Right atrium auricular region (tissue), 2 donors: ENCODE results near the gene BABAM2. TPM values are rescaled to one million over a fixed set of nuclear protein-coding genes. Genes with fewer than 3 reads are reported as not detected.
"Not testable (repeated sequence)": the region's sequence is repeated elsewhere in the genome, so short reads cannot be mapped to it uniquely, and the experiment has no call there.

ENCODE experiments used
- DNase-seq: peaks from one replicate; pipeline ENCODE4 v3.0.0-alpha.2; 2019; ENCODE audit warnings: low spot score
- H3K27ac ChIP-seq, 2 donors: fragments of 200-600 bp; sonication (generic); 1 replicate in 1 of 2; 2 replicates in 1 of 2; pipeline ENCODE4 v1.5.1; 2016 to 2019
- H3K27me3 ChIP-seq, 2 donors: fragments of 200-600 bp; sonication (generic); one replicate each; pipeline versions ENCODE4 v1.5.1 to v1.6.0; 2017 to 2019
- H3K36me3 ChIP-seq: fragments of 200-600 bp; sonication (generic); one replicate; pipeline ENCODE4 v1.5.1; 2016
- H3K4me1 ChIP-seq, 2 donors: fragments of 200-600 bp; sonication (generic); one replicate each; pipeline versions ENCODE4 v1.5.1 to v1.6.0; 2017 to 2019
- H3K4me3 ChIP-seq, 2 donors: fragments of 200-600 bp; sonication (generic); 1 replicate in 1 of 2; 2 replicates in 1 of 2; pipeline ENCODE4 v1.5.1; 2017 to 2019; ENCODE audit warnings: mild to moderate bottlenecking in 1 of 2, moderate library complexity in 1 of 2
- H3K9me3 ChIP-seq, 2 donors: fragments of 200-600 bp; sonication (generic); one replicate each; pipeline ENCODE4 v1.5.1; 2019
- CTCF ChIP-seq, 2 donors: fragments of 200-600 bp; sonication (generic); IDR thresholded peaks; one replicate each; pipeline ENCODE4 v1.5.1; 2019; ENCODE audit warnings: antibody characterized with exemption in 2 of 2
- total RNA-seq, 2 donors: library from RNA; depleted of rRNA; stranded (reverse); fragments of >200 nt; gene quantifications; one replicate each; pipeline ENCODE4 v1.1.0, GENCODE V29; 2016

The BABAM2 gene
- total RNA-seq, 2 donors from 2014 or later = 58.8 to 60.6 TPM

- no peak for TF ChIP-seq CTCF (IDR thresholded peaks at IDR 0.05)
- Histone ChIP-seq H3K4me3 (no peak overlapping the region), H3K27me3 (no peaks in the 10 kb centered on the region), H3K4me1 (no peaks in the 10 kb centered on the region), H3K36me3 (no peaks in the 10 kb centered on the region), H3K9me3 (peaks cover 0 to 7% of the 10 kb centered on the region in 2 donors), H3K27ac (no peak overlapping the region)
- DNase-seq = no peak
Measured at GRCh38 chr2:27856956-27857355, 33.6 kb upstream of the BABAM2 start.

GRCh38 chr2:27857417-27858172, 32.9 kb upstream of the BABAM2 start:
- no peak for DNase-seq
- no peak for TF ChIP-seq CTCF (IDR thresholded peaks at IDR 0.05)

GRCh38 chr2:27860111-27860510, 30.4 kb upstream of the BABAM2 start:
- no peaks in the 10 kb centered on the region for H3K4me1 ChIP-seq
- no peaks in the 10 kb centered on the region for H3K36me3 ChIP-seq
- no peaks in the 10 kb centered on the region for H3K27me3 ChIP-seq
- no peak for DNase-seq
- H3K4me3 ChIP-seq = no peak overlapping the region
- TF ChIP-seq CTCF (IDR thresholded peaks at IDR 0.05) = no peak
- peaks cover 0 to 7% of the 10 kb centered on the region in 2 donors for H3K9me3 ChIP-seq
- H3K27ac ChIP-seq = no peak overlapping the region

More at GRCh38 chr2:27857417-27858172, 32.9 kb upstream of the BABAM2 start:
- no peaks in the 10 kb centered on the region for H3K36me3 ChIP-seq
- H3K27ac ChIP-seq = no peak overlapping the region
- no peaks in the 10 kb centered on the region for H3K4me1 ChIP-seq
- no peak overlapping the region for H3K4me3 ChIP-seq
- H3K27me3 ChIP-seq = no peaks in the 10 kb centered on the region
- peaks cover 0 to 7% of the 10 kb centered on the region in 2 donors for H3K9me3 ChIP-seq

GRCh38 chr2:27863146-27863545, 27.4 kb upstream of the BABAM2 start:
- H3K4me3 ChIP-seq = no peak overlapping the region
- no peaks in the 10 kb centered on the region for H3K4me1 ChIP-seq
- H3K9me3 ChIP-seq = peaks cover 0 to under 1% of the 10 kb centered on the region in 2 donors
- no peak for TF ChIP-seq CTCF (IDR thresholded peaks at IDR 0.05)
- no peaks in the 10 kb centered on the region for H3K36me3 ChIP-seq
- DNase-seq = no peak
- H3K27me3 ChIP-seq = no peaks in the 10 kb centered on the region
- H3K27ac ChIP-seq = no peak overlapping the region

GRCh38 chr2:27863955-27864354, 26.6 kb upstream of the BABAM2 start:
- not testable (repeated sequence) for H3K27ac ChIP-seq, H3K36me3 ChIP-seq, H3K4me1 ChIP-seq, DNase-seq, H3K27me3 ChIP-seq, H3K9me3 ChIP-seq, H3K4me3 ChIP-seq

- Histone ChIP-seq H3K27me3 (no peaks in the 10 kb centered on the region), H3K4me1 (no peaks in the 10 kb centered on the region), H3K36me3 (no peaks in the 10 kb centered on the region), H3K4me3 (no peak overlapping the region), H3K9me3 (no peaks in the 10 kb centered on the region), H3K27ac (no peak overlapping the region)
- DNase-seq = no peak
- no peak for TF ChIP-seq CTCF (IDR thresholded peaks at IDR 0.05)
Measured at GRCh38 chr2:27866237-27866636, 24.3 kb upstream of the BABAM2 start.
